D721Med (cell line): ENCODE results near the gene TXN.

ENCODE experiments used
- DNase-seq: peaks from one replicate; pipeline ENCODE4 v3.0.0; 2011; ENCODE audit warnings: low spot score; ENCODE audit not compliant: insufficient read length
- FAIRE-seq: peaks from 2 replicates; lab custom pipeline; 2011; peaks lifted over from hg19 to GRCh38; lab: Jason Lieb, UNC
- TF ChIP-seq, protein P1 (sequence below): IDR thresholded peaks from 2 replicates; pipeline ENCODE4 v1.5.1; 2012; ENCODE audit warnings: mild to moderate bottlenecking, control low read depth; ENCODE audit not compliant: insufficient read depth; ENCODE audit errors: missing control alignments

The TXN gene

DNA sequence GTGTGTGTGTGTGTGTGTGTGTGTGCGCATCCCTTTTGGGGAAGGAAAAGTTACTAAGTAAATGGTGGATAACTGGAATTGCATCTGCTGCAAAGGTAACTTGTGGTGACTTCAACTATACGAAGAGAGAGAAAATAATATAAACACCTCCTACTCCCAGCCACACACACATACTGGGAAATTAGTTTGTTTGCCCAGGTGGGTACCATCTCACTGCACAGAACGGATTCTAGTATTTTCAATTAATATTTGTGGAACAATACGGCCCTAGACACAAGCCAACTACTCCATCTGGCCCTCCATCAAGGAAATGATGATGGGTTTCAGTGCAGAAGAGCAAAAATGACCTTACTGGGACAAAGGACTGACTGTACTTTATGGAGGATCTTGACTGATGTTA is 32.2 kb upstream of the TXN start:
- TF ChIP-seq, protein P1, sequence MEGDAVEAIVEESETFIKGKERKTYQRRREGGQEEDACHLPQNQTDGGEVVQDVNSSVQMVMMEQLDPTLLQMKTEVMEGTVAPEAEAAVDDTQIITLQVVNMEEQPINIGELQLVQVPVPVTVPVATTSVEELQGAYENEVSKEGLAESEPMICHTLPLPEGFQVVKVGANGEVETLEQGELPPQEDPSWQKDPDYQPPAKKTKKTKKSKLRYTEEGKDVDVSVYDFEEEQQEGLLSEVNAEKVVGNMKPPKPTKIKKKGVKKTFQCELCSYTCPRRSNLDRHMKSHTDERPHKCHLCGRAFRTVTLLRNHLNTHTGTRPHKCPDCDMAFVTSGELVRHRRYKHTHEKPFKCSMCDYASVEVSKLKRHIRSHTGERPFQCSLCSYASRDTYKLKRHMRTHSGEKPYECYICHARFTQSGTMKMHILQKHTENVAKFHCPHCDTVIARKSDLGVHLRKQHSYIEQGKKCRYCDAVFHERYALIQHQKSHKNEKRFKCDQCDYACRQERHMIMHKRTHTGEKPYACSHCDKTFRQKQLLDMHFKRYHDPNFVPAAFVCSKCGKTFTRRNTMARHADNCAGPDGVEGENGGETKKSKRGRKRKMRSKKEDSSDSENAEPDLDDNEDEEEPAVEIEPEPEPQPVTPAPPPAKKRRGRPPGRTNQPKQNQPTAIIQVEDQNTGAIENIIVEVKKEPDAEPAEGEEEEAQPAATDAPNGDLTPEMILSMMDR, result no peak
- no peak for DNase-seq
- no peak for FAIRE-seq

DNA sequence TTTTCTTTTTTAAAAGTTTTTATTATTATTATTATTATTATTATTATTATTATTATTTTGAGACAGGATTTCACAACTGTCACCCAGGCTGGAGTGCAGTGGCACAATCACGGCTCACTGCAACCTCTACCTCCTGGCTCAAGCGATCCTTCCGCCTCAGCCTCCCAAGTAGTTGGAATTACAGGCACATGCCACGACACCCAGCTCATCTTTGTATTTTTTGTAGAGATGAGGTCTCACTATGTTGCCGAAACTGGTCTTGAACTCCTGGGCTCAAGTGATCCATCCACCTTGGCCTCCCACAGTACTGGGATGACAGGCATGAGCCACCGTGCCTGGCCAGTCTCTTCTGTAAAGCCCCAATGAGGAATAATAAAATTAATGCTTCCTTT is 31.0 kb upstream of the TXN start:
- no peak for FAIRE-seq
- DNase-seq, result no peak
- TF ChIP-seq, protein P1, result no peak

DNA sequence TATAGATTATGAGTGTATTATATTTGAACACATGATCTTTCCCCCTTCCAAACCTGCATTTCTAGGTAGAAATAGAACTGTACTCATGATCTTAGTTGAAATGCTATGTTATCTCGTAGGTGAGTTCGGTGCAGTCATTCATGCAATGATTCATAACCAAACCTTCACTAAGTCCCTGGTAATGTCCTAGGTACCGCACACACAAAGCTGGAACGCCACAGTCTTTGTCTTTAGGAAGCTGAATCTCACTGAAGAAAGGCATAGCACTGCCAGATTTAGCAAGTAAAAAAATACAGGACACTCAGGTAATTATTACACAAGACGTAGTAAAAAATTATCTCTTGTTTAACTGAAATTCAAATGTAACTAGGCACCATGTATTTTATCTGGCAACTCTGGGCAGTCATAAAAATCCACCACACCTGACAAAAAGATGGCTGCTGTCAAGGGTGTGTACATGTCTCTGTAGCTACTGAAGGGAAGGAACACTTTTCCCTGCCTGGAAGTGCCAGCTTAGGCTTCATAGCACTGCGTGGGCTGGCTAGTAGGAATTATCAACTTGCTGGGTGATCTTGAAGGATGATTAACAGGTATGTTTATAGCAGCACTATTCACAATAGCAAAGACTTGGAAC is 28.0 kb upstream of the TXN start:
- FAIRE-seq (no peak), DNase-seq (no peak)
- TF ChIP-seq, protein P1, result no peak

DNA sequence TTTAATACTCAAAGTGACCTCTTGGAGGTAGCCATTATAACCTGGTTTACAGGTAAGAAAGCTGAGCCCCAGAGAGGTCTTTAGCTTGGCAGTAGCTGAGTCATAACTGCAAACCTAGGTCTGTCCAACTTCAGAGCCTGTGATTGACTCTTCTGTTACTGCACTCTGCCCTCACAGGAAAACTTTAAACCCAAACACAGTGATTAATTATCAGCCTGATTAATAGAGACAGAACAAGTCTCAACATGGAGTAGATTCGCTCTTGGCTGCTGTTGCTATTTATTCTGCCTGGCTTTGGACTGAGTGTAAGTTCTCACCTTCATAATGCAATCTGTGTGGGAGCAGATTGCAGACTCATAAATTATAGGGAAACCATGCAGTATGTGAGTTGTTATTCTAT is 27.4 kb upstream of the TXN start:
- TF ChIP-seq, protein P1, result no peak
- no peak for FAIRE-seq
- no peak for DNase-seq

DNA sequence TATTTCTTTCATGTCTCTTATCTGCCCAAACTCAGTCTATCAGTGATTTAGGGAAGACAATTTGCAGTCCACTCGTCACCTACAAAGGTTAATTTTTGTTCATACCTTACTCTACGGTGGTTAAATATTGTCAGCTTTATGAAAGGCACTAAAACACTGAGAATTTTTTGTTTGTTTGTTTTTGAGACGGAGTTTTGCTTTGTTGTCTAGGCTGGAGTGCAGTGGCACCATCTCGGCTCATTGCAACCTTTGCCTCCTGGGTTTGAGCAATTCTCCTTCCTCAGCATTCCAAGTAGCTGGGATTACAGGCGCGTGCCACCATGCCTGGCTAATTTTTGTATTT is 26.4 kb upstream of the TXN start:
- no peak for FAIRE-seq
- DNase-seq, result no peak
- TF ChIP-seq, protein P1, result no peak

DNA sequence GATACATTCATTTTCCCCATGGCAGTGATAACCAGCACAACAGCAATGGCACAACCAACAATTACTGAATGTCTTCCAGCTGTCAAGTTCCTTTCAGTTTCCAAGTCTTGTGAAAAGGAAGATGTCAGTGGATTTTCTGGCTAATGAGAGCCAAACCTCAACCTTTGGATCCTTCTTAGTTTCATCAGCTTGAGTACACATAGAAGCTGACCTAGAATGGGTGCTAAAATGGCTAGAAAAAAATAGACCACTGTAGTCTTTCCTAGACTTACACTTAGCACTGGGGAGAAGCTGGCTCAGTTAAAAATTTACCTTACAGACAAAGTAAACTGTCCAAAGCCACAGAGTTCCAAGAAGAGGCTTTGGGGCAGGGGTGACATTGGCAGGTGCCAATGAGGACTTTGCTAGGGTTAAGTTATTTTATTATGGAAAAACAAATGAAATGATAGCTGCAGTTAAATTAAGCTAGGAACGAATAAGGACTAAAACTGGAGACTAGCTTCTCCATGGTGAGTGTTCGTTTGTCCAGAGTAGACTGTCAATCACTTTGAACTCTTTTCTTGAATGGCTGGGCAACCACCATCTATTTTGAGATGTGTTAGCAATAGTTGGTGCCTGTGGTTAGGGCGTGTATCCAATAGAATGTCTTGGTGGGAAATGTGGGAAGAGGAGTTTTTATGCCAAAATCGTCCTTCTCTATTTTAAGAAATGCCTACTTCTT is 25.9 kb upstream of the TXN start:
- FAIRE-seq, result no peak
- TF ChIP-seq, protein P1, result no peak

DNA sequence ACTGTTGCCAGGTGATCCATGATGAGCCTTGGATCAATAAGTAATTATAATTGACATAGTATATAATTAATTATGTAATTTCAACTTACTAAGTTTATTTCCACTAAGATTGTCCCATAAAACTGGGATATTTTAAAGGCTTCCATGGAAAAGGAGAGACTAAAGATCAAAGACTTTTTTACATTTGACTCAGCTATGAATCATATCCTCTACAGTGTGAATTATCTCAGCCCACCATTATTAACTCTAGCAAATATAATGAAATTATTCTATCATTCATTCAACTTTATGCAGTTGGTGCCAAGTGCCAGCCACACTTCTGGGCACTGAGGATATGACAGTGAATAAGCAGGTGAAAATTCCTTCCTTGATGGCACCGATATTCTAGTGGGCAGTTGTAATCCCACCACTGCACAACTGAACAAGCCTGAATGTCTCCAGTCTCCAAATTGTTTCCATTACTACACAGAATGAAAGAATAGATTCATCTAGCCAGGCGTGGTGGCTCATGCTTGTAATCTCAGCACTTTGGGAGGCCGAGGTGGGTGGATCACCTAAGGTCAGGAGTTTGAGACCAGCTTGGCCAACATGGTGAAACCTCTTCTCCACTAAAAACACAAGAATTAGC is 21.9 kb upstream of the TXN start:
- no peak for FAIRE-seq
- DNase-seq, result no peak

More for the DNA sequence above, 25.9 kb upstream of the TXN start:
- no peak for DNase-seq

More for the DNA sequence above, 21.9 kb upstream of the TXN start:
- TF ChIP-seq, protein P1, result no peak
